ENCODE results near the gene ALMS1.
A peak's percentile ranks its signal among the peaks of the same experiment; 100 is the strongest.
"Not testable (repeated sequence)": the region's sequence is repeated elsewhere in the genome, so short reads cannot be mapped to it uniquely, and the experiment has no call there.

Gene ALMS1, protein sequence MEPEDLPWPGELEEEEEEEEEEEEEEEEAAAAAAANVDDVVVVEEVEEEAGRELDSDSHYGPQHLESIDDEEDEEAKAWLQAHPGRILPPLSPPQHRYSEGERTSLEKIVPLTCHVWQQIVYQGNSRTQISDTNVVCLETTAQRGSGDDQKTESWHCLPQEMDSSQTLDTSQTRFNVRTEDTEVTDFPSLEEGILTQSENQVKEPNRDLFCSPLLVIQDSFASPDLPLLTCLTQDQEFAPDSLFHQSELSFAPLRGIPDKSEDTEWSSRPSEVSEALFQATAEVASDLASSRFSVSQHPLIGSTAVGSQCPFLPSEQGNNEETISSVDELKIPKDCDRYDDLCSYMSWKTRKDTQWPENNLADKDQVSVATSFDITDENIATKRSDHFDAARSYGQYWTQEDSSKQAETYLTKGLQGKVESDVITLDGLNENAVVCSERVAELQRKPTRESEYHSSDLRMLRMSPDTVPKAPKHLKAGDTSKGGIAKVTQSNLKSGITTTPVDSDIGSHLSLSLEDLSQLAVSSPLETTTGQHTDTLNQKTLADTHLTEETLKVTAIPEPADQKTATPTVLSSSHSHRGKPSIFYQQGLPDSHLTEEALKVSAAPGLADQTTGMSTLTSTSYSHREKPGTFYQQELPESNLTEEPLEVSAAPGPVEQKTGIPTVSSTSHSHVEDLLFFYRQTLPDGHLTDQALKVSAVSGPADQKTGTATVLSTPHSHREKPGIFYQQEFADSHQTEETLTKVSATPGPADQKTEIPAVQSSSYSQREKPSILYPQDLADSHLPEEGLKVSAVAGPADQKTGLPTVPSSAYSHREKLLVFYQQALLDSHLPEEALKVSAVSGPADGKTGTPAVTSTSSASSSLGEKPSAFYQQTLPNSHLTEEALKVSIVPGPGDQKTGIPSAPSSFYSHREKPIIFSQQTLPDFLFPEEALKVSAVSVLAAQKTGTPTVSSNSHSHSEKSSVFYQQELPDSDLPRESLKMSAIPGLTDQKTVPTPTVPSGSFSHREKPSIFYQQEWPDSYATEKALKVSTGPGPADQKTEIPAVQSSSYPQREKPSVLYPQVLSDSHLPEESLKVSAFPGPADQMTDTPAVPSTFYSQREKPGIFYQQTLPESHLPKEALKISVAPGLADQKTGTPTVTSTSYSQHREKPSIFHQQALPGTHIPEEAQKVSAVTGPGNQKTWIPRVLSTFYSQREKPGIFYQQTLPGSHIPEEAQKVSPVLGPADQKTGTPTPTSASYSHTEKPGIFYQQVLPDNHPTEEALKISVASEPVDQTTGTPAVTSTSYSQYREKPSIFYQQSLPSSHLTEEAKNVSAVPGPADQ (N-terminal part only)

DNA sequence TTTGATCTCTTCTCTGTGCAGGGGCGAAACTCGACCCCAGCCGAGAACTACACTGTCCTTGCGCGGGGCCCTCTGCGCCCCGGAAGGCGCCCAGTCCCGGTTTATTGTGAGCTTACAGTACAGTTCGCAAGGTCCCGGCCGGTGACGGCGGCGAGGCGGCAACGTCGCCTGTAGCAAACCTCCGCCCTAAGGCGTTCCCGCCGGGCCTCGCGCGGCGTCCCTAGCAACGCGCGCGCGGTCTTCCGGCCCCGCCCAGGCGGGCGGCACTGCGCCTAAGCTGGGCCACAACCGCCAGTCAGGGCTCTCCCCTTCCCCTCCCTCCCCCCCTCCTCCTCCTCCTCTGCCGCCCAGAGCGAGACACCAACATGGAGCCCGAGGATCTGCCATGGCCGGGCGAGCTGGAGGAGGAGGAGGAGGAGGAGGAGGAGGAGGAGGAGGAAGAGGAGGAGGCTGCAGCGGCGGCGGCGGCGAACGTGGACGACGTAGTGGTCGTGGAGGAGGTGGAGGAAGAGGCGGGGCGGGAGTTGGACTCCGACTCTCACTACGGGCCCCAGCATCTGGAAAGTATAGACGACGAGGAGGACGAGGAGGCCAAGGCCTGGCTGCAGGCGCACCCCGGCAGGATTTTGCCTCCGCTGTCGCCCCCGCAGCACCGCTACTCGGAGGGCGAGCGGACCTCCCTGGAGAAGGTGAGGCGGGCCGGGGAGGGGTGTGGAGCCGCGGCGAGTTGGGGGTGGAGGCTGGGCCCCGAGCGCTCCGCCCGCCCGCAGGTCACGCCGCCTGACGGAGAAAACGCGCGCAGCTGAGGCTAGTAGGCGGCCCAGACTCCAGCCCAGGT lies at the start of gene ALMS1:
TSS of gene ALMS1 (plus strand) at position 333 of the 838 bp plus-strand sequence. CDS start at position 366, 33 bp downstream.
- peak; percentile 81 to 90 (median 86) for DNase-seq

GRCh38 chr2:73337828-73338227 lies 47.8 kb upstream of the ALMS1 start:
- no peak for DNase-seq

DNA sequence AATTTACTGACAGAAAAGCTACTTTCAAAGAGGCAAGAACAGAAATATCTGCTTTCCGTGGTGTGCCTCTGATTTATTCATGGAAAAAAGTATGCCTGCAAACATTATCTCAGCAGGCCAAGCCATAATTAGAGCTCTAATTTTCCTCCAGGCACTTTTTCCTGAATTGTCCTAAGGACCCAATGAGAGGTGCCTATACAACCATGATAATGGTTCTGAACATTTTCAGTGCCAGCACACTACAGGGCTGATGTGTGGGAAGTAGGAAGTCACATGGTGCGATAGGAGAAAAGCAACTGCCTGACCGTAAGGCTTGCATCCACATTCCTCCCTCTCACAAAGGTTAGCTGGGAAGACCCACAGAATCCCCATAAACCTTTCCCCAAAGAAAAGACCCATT lies 46.4 kb upstream of the ALMS1 start:
- no peak for DNase-seq

- no peak for DNase-seq
Measured at GRCh38 chr2:73341039-73341438, 44.6 kb upstream of the ALMS1 start.

- no peak for DNase-seq
Measured at GRCh38 chr2:73343992-73344391, 41.6 kb upstream of the ALMS1 start.

GRCh38 chr2:73344747-73345146 lies 40.9 kb upstream of the ALMS1 start:
- not testable (repeated sequence) for DNase-seq

GRCh38 chr2:73350035-73350691 lies 35.5 kb upstream of the ALMS1 start:
- DNase-seq = no peak

DNA sequence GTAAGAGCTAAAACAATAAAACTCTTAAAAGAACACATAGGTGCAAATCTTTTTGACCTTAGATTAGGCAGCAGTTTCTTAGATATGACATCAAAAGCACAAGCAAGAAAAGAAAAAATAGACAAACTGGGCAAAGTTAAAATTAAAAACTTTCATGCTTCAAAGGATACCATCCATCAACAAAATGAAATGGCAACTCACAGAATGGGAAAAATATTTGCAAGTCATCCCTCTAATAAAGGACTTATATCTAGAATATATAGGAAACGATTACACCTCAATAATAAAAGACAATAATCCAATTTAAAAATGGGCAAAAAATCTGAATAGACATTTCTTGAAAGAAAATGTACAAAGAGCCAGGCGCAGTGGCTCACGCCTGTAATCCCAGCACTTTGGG lies 29.5 kb upstream of the ALMS1 start:
- no peak for DNase-seq

GRCh38 chr2:73359915-73360697 lies 25.5 kb upstream of the ALMS1 start:
- DNase-seq = no peak

GRCh38 chr2:73366060-73366459 lies 19.6 kb upstream of the ALMS1 start:
- no peak for DNase-seq

GRCh38 chr2:73368781-73369180 lies 16.9 kb upstream of the ALMS1 start:
- no peak for DNase-seq

GRCh38 chr2:73370348-73370747 lies 15.3 kb upstream of the ALMS1 start:
- DNase-seq = no peak

GRCh38 chr2:73373344-73373743 lies 12.3 kb upstream of the ALMS1 start:
- no peak for DNase-seq

DNA sequence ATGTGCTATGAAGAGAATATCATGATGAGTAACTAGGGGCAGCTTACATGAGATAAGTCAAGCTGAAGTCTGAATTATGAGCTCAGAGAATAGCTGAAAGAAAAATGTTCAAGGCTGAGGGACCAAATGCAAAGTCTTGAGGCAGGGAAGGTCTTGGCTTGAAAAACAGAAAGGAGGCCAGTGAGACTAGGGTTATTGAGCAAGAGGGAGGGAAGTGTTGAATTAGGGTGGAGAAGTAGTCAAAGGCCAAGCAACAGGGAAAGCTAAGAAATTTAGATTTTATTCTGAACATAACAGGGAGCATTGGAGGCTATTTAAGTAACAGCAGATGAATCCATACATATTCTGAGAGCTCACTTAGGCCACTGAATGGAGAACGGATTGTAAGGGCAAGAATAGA lies 11.4 kb upstream of the ALMS1 start:
- DNase-seq = no peak

GRCh38 chr2:73376681-73377080 lies 9.0 kb upstream of the ALMS1 start:
- no peak for DNase-seq

GRCh38 chr2:73383036-73383435 lies 2.6 kb upstream of the ALMS1 start:
- DNase-seq = no peak

DNA sequence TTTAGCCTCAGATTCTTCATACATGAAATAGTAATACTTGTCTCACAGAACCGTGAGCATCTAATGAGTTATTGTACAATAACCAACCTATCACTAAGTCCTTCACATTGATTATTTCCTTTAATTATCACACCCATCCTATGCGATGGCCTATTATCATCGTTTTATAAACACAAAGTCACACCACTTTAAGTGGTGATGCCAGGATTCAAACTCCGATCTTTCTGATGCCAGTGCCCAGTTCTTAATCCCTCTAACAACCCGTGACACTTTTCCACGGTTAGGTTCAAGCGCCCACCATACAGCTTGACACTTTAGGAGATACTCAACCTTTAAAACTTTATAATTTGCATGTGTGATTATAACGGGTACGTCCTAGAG lies 523 bp upstream of the ALMS1 start:
- DNase-seq = no peak

DNA sequence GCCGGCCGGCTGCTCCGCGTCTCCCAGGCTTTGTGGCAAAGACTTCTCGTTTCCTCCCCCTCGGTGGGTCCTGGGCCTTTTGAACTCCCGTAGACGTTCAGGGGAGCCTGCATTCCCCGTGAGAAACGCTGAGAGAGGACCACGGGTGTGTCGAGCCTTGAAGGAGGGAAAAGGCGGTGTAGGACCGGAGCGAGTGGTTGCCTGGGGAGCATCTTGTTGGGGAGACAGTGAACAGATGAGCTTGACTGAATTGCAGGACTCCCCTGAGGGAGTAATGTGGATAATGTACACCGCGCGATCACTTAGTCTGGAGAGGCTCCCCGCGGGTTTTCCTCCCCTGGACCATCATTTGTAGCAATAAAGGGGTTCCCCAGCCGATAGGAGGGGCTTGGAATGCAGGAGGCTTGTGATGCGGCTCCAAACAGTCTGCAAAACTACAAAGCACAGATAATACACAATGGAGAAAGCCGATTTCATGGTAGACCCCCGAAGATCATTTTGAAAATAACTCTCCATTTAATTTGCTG lies 769 bp downstream of the ALMS1 start:
- DNase-seq = no peak

- DNase-seq = no peak
Measured at GRCh38 chr2:73386894-73387636, 1.4 kb downstream of the ALMS1 start.
